ENCODE results near the gene PPP2R3B. TPM values are rescaled to one million over a fixed set of nuclear protein-coding genes. Genes with fewer than 3 reads are reported as not detected.
"Not testable (repeated sequence)": the region's sequence is repeated elsewhere in the genome, so short reads cannot be mapped to it uniquely, and the experiment has no call there.

Gene PPP2R3B
- total RNA-seq, result 28.2 and 32.9 TPM in 2 replicates
- long read RNA-seq, partial matches to known transcripts, result 0 of 1 reads
- long read RNA-seq, other reads (novel, unspliced or antisense), result 1 of 1 reads

DNA sequence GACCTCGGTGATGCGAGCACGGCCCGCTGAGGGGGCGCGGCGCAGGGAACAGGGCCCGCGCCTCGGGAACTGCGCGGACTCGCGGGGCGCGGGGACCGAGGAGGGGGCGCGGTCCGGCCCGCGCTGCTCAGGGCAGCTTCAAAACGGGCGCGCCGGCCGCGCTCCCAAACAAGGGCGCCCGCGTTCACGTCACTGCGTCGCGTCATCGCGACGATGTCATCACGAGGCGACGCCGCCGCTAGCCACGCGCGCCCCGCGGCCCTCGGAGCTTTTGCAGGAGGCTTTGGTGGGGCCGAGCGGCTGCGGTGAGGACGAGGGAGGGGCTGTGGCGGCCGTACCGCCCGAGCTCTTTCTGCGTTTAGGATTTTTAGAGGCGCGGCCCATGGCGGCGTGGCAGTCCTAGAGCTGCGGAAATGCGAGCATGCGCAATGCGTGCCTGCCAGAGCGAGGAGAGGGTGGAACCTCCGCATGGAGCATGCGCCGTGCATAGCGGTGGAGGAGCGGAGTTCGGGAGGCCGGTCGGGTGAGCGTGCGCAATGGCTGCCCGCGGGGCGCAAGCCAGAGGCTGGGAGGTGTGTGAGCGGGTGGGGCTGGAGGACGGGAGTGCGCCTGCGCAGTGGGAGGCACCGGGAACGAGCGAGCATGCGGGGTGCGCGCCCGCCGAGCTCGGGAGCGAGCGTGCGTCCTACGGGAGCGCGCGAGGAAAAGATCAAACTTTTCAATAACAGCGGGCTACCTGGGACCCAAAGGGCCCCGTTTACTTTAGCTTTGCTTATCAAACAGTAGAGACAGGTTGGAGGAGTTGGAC is at the start of gene PPP2R3B:
TSS of gene PPP2R3B (minus strand) at position 140 of the 808 bp plus-strand sequence. CDS start 216 bp downstream, outside the sequence.
- H3K36me3 Mint-ChIP-seq (ENCODE audit: unreplicated experiment), result no peaks in the 10 kb centered on the region
- no peaks in the 10 kb centered on the region for H3K9me3 Mint-ChIP-seq (ENCODE audit: unreplicated experiment)
- peak; percentile 100 for DNase-seq (ENCODE audit: extremely low spot score, unreplicated experiment)
- H3K27me3 Mint-ChIP-seq (ENCODE audit: unreplicated experiment), result no peaks in the 10 kb centered on the region
- TF ChIP-seq CTCF (IDR thresholded peaks at IDR 0.05), result no peak
- H3K27ac Mint-ChIP-seq (ENCODE audit: unreplicated experiment), result peak within 1 kb of the TSS; percentile 96
- peak within 1 kb of the TSS; percentile 83 for H3K4me3 Mint-ChIP-seq (ENCODE audit: unreplicated experiment)
- H3K4me1 Mint-ChIP-seq (ENCODE audit: unreplicated experiment), result peaks cover 14% of the 10 kb centered on the region

- DNase-seq (ENCODE audit: extremely low spot score, unreplicated experiment), result no peak
- Mint-ChIP-seq H3K4me3 (ENCODE audit: unreplicated experiment) (no peak overlapping the region), H3K9me3 (ENCODE audit: unreplicated experiment) (no peaks in the 10 kb centered on the region), H3K27ac (ENCODE audit: unreplicated experiment) (no peak overlapping the region), H3K27me3 (ENCODE audit: unreplicated experiment) (no peaks in the 10 kb centered on the region), H3K36me3 (ENCODE audit: unreplicated experiment) (no peaks in the 10 kb centered on the region), H3K4me1 (ENCODE audit: unreplicated experiment) (no peaks in the 10 kb centered on the region)
- no peak for TF ChIP-seq CTCF (IDR thresholded peaks at IDR 0.05)
Measured at GRCh38 chrX:435536-436122, 48.9 kb upstream of the PPP2R3B start.

DNA sequence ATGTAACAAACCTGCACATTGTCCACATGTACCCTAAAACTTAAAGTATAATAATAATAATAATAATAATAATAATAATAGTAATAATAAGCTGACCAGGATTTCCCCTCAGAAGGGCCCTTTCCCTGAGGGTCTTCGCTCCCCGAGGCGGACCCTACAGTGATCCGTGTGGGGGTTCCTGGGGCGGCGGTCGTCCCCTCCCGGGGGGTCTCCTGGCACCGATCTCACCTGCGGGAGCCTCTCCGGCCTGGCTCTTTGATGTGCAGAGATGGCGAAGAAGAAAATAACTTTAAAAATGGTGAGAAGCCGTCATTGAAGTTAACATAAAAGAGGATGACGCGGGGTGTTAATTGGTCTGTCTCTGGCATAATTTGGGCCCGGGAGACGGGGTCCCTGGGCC is 48.2 kb upstream of the PPP2R3B start:
- TF ChIP-seq CTCF (IDR thresholded peaks at IDR 0.05), result no peak
- H3K36me3 Mint-ChIP-seq (ENCODE audit: unreplicated experiment), result no peaks in the 10 kb centered on the region
- no peak overlapping the region for H3K27ac Mint-ChIP-seq (ENCODE audit: unreplicated experiment)
- H3K4me1 Mint-ChIP-seq (ENCODE audit: unreplicated experiment), result no peaks in the 10 kb centered on the region
- no peaks in the 10 kb centered on the region for H3K9me3 Mint-ChIP-seq (ENCODE audit: unreplicated experiment)
- no peaks in the 10 kb centered on the region for H3K27me3 Mint-ChIP-seq (ENCODE audit: unreplicated experiment)
- H3K4me3 Mint-ChIP-seq (ENCODE audit: unreplicated experiment), result no peak overlapping the region
- DNase-seq (ENCODE audit: extremely low spot score, unreplicated experiment), result no peak

GRCh38 chrX:433771-434170 is 47.1 kb upstream of the PPP2R3B start:
- Mint-ChIP-seq H3K4me3 (ENCODE audit: unreplicated experiment) (no peak overlapping the region), H3K27ac (ENCODE audit: unreplicated experiment) (no peak overlapping the region), H3K36me3 (ENCODE audit: unreplicated experiment) (no peaks in the 10 kb centered on the region), H3K4me1 (ENCODE audit: unreplicated experiment) (no peaks in the 10 kb centered on the region), H3K27me3 (ENCODE audit: unreplicated experiment) (no peaks in the 10 kb centered on the region), H3K9me3 (ENCODE audit: unreplicated experiment) (no peaks in the 10 kb centered on the region)
- no peak for TF ChIP-seq CTCF (IDR thresholded peaks at IDR 0.05)
- no peak for DNase-seq (ENCODE audit: extremely low spot score, unreplicated experiment)

- not testable (repeated sequence) for H3K4me1 Mint-ChIP-seq (ENCODE audit: unreplicated experiment); H3K36me3 Mint-ChIP-seq (ENCODE audit: unreplicated experiment); H3K9me3 Mint-ChIP-seq (ENCODE audit: unreplicated experiment); DNase-seq (ENCODE audit: extremely low spot score, unreplicated experiment); H3K27me3 Mint-ChIP-seq (ENCODE audit: unreplicated experiment); H3K4me3 Mint-ChIP-seq (ENCODE audit: unreplicated experiment); H3K27ac Mint-ChIP-seq (ENCODE audit: unreplicated experiment)
Measured at GRCh38 chrX:432666-433065, 46.0 kb upstream of the PPP2R3B start.
